GM19099 (cell line): ENCODE measurements around the gene DGAT2L6.

ENCODE experiments used
- POLR2A ChIP-seq: IDR thresholded peaks from 3 replicates; pipeline ENCODE4 v1.6.1; 2011; ENCODE audit warnings: low read depth; ENCODE audit not compliant: insufficient read length; ENCODE audit errors: extremely low read depth

DGAT2L6 gene

DNA sequence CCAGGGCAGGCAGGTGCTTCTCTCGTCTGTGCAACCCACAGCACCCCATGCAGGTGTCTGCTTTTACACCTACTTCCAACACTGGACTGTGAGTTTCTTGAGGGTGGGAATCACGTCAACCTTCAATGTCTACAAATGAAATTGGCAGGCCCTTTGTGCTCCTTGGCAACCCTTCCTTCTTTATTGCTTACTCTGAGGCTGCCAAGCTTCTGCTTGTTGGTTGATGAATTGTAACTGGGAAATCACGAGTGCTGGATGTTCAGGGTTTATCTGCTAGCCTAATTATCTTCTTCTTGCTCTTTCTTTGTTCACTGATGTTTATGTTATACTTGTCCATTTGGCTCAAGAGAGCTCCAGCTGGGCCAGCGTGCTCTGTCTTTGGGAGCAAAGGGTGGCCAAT lies 2.5 kb upstream of the DGAT2L6 start:
- TF ChIP-seq POLR2A, result no peak

DNA sequence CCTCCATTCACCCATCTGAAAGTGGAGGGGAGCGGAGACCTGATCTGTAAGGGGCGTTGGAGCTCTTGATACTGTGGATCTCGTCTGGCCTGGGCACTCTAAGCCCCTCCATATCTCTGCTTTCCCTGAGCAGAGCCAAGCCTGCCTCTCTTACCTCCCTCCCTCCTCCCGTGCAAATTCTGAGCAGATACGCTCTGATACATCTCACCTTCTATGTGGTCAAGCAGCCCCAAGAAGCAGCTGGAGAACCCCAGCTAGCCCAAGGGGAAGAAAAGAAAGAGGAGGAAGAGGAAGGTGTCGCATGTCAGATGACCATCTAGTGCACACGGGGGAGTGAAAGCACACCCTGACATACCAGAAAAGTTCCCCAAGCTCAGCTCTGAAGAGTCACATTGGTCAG lies 1.9 kb upstream of the DGAT2L6 start:
- TF ChIP-seq POLR2A, result no peak

- no peak for TF ChIP-seq POLR2A
Observed at GRCh38 chrX:70183091-70183490, 5.8 kb downstream of the DGAT2L6 start.

DNA sequence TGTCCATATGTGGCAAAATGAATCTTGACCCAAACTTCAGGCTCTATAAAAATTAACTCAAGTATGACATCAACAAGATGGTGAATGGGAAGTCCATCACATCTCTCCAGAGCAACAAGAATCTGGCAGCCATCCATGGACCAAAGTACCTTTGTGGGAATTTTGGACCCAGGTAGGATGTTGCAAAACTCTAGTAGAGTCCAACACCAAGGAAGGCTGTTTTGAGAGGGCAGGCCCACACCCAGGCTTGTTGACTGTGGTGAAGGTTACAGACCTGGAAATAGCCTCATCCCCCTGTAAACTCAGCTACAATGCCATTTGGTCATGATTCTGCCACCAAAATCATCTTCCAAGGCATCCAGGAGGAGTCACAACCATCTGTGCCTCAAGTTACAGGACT lies 12.9 kb downstream of the DGAT2L6 start:
- TF ChIP-seq POLR2A, result no peak

DNA sequence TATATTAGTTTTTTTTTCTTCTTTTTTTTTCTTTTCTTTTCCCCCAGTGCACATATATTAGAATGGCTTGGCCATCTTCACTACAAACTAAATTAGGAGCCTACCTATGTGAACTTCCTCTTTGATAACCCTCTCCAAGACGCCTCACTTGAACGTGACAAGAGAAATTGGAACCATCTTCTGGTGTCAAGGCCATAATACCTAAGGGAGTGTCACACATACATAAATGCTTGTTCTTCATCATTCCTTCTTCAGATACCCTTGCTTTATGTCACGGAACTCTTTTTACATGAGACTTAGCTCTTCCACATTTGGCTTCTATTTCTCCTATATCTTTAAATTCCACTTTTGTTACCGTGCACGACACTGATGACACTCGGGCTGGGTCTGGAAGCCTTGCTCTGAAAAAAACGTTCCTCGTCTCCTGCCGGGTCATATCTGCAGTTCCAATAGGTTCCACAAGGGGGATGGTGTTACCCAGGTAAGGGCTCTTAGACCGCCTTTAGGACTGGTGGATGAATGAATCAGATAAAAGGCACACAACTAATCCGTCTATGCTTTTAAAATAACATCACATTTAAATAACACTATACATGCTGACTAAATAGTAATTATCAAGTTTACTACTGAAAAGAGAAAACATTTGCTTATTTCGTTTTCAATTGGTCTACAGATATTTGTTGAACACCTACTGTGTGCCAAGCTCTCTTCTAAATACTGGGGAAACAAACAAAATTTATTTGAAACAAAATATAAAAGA lies 19.9 kb downstream of the DGAT2L6 start:
- no peak for TF ChIP-seq POLR2A

GRCh38 chrX:70201732-70202131 lies 24.4 kb downstream of the DGAT2L6 start:
- TF ChIP-seq POLR2A, result no peak

DNA sequence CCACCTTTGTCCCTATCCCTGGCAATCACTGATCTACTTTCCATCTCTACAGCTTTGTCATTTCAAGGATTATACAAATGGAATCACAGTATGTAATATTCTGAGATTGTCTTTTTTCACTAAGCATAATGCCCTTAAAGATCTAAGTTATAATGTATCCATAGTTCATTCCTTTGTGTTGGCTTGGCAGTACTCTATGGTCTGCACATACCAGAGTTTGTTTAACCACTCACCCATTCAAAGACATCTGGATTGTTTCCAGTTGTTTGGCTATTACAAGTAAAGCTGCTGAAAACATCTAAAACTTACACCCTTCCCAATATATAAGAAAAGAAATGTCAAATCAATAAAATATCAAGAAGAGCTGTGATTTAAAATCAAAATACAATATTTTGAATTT lies 31.2 kb downstream of the DGAT2L6 start:
- TF ChIP-seq POLR2A, result no peak

DNA sequence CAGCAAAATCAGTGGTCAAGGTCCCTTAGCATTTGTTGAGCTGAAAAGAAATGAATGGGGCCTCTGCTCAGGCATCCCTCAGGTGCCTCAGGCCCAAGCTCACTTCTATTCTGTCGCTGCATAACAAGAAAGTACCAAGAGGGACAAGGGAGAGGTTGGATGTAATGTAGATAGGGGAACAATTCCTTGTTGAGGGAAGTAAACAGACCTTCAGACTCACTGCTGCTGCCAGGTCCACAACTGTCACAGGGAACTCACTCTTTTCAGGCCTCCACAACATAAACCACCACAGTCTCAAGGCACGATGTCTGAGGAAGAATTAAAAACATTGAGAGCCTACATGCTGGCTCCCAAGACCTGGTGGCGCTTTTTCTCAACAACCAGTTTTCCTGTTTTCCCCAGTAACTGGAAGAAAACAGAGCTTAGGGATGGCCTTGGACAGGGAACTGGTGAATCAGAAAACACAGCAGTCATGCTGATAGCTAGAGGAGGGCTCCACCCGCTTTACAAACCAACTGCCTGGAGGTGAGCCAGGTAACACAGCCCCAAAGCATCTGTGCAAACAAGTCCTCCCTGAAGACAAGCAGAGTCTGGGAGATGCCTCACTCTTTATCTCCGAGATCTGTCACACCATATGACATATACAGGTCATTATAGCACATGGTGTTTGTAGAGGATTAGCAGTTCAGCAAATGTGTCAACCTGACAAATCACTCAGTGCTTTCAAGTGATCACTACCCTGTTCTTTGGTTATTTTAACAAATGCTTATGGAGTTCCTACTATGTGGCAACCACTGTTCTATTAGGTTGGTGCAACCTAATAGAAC lies 42.9 kb downstream of the DGAT2L6 start:
- no peak for TF ChIP-seq POLR2A

DNA sequence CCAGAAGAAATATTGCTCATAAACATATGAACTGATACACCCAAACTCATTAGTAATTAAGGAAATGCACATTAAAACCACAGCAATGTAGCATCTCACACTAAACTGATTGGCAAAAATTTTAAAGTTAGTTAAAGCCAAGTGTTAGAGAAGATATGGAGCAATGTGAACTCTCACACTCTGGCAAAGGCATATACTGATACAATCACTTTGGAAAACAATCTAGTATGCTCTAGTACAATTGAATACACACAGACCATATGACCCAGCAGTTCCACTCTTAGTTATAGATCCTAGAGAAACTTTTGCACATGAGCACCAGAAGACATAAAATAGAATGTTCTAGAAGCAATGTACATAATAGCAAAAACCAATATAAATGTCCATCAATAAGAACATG lies 48.8 kb downstream of the DGAT2L6 start:
- TF ChIP-seq POLR2A, result no peak

- no peak for TF ChIP-seq POLR2A
Observed at GRCh38 chrX:70226687-70227086, 49.4 kb downstream of the DGAT2L6 start.

GRCh38 chrX:70231666-70232065 lies 54.4 kb downstream of the DGAT2L6 start:
- no peak for TF ChIP-seq POLR2A

GRCh38 chrX:70234355-70234754 lies 57.1 kb downstream of the DGAT2L6 start, which contains the start of gene AWAT1:
TSS of gene AWAT1 (plus strand) at chrX:70234655. CDS start at chrX:70234696, 41 bp downstream.
- TF ChIP-seq POLR2A, result no peak

DNA sequence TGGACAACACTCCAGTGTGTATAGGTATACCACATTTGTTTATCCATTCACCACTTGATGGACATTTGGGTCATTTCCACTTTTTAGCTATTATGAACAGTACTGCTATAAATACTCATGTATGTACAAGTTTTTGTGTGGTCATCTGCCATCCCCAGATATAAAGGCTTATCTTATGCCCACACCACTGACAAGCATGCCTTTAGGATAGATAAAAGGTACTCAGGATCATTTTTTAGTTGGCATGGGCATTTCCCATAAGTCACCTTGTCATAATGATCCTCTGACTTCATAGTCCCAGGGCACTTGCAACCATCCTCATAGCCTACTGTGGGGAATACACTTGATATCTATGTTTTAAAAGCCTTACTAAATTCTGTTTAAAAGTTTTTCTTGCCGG lies 63.5 kb downstream of the DGAT2L6 start:
- no peak for TF ChIP-seq POLR2A

- no peak for TF ChIP-seq POLR2A
Observed at GRCh38 chrX:70241501-70241900, 64.2 kb downstream of the DGAT2L6 start.

GRCh38 chrX:70244881-70245280 lies 67.6 kb downstream of the DGAT2L6 start:
- no peak for TF ChIP-seq POLR2A

GRCh38 chrX:70247252-70247651 lies 70.0 kb downstream of the DGAT2L6 start:
- TF ChIP-seq POLR2A, result no peak

DNA sequence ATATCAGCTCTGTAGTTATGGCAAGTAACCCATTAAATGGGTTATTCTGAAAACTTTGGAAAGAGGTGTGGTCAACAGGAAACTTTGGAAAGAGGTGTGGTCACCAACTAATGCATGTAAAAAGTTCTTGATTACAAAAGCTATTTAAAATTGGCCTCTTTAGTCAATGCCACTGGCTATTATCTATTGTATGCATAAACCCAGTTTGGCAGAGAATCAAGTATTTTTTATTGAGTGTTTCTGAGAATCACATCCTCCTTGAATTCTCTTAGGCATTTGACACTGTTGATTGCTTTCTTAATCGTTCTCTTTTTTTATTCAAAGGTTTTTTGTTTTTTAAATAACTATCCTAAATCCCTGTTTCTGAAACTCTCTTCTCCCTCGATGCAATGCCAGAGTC lies 75.2 kb downstream of the DGAT2L6 start:
- TF ChIP-seq POLR2A, result no peak
